ENCODE data around the gene RPAP3.

The RPAP3 gene

GRCh38 chr12:47709671-47710070 is 3.8 kb upstream of the RPAP3 start:
- DNase-seq (ENCODE audit: low read depth), result no peak

GRCh38 chr12:47709237-47709636 is 3.4 kb upstream of the RPAP3 start:
- TF ChIP-seq CTCF (IDR thresholded peaks at IDR 0.05; ENCODE audit: control insufficient read depth, extremely low read depth, insufficient read depth), result no peak
- DNase-seq (ENCODE audit: low read depth), result no peak
- H3K4me3 ChIP-seq (ENCODE audit: low read depth, low read length), result no peak overlapping the region

More at GRCh38 chr12:47709671-47710070, 3.8 kb upstream of the RPAP3 start:
- no peak overlapping the region for H3K4me3 ChIP-seq (ENCODE audit: low read depth, low read length)
- no peak for TF ChIP-seq CTCF (IDR thresholded peaks at IDR 0.05; ENCODE audit: control insufficient read depth, extremely low read depth, insufficient read depth)

DNA sequence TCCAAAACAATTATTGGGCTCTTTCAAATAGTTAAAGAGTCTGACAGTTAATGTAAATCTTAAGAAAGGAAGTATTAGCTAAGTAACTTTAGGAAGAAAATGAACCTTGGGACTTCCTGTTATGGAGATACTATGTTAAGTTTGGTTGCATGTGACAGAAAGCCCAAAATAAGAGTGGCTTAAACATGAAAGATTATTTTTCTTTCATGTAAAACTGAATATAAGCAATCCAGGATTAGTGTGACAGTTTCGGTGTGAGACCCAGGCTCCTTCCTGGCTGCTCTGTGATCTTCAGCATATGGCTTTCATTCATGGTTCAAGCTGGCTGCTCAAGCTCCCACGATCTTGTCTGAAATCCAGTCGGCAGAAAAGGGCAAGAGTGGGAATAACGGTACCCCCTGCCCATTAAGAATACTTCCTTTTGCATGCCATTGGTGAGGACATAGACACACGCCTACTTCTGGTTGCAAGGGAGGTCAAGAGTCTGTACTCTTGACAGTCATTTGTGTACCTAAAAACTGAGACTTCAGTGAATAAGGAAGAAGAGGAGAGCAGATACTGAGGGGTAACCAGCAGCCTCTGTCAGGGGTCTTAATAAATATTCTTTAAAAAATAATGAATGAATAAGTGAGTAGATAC is 2.2 kb upstream of the RPAP3 start:
- no peak overlapping the region for H3K4me3 ChIP-seq (ENCODE audit: low read depth, low read length)
- no peak for TF ChIP-seq CTCF (IDR thresholded peaks at IDR 0.05; ENCODE audit: control insufficient read depth, extremely low read depth, insufficient read depth)
- no peak for DNase-seq (ENCODE audit: low read depth)

- H3K4me3 ChIP-seq (ENCODE audit: low read depth, low read length), result no peak overlapping the region; the same call in 1 of the 2 replicates
- no peak for TF ChIP-seq CTCF (IDR thresholded peaks at IDR 0.05; ENCODE audit: control insufficient read depth, extremely low read depth, insufficient read depth)
- DNase-seq (ENCODE audit: low read depth), result no peak
These were observed 1.5 kb upstream of the RPAP3 start for GRCh38 chr12:47707355-47707754.

- no peak for DNase-seq (ENCODE audit: low read depth)
- TF ChIP-seq CTCF (IDR thresholded peaks at IDR 0.05; ENCODE audit: control insufficient read depth, extremely low read depth, insufficient read depth), result no peak
- peak overlapping the region; percentile 62 for H3K4me3 ChIP-seq (ENCODE audit: low read depth, low read length)
These were observed 633 bp downstream of the RPAP3 start for GRCh38 chr12:47705229-47705565.

DNA sequence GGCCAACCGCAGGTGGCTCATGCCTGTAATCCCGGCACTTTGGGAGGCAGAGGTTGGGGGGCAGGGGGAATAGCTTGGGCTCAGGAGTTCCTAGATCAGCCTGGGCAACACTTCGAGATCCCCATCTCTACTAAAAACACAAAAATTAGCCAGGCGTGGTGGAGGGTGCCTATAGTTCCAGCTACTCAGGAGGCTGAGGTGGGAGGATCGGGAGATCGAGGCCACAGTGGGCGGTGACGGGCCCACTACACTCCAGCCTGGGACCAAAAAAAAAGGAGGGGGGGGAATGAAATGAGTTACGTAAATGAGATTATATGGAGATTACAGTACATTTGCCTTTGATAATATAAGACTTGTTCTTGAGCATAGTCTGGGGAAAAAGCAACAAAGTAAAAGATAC is 1.1 kb downstream of the RPAP3 start:
- no peak for TF ChIP-seq CTCF (IDR thresholded peaks at IDR 0.05; ENCODE audit: control insufficient read depth, extremely low read depth, insufficient read depth)
- H3K4me3 ChIP-seq (ENCODE audit: low read depth, low read length), result peak overlapping the region; percentile 62
- DNase-seq (ENCODE audit: low read depth), result no peak

- no peak overlapping the region for H3K4me3 ChIP-seq (ENCODE audit: low read depth, low read length)
- no peak for DNase-seq (ENCODE audit: low read depth)
- no peak for TF ChIP-seq CTCF (IDR thresholded peaks at IDR 0.05; ENCODE audit: control insufficient read depth, extremely low read depth, insufficient read depth)
These were observed 5.6 kb downstream of the RPAP3 start for GRCh38 chr12:47700263-47700662.

All from LNCaP clone FGC (cell line).